NCI-H748 (cell line): ENCODE data around the gene HELB.
"Not testable (repeated sequence)": the region's sequence is repeated elsewhere in the genome, so short reads cannot be mapped to it uniquely, and the experiment has no call there.

Experiments used
- DNase-seq: peaks from one replicate; lab custom pipeline; 2025; ENCODE audit not compliant: unreplicated experiment; lab: John Stamatoyannopoulos, UW

HELB gene

GRCh38 chr12:66302827-66303169 is 505 bp downstream of the HELB start:
- no peak for DNase-seq

GRCh38 chr12:66303316-66303804 is 1.1 kb downstream of the HELB start:
- DNase-seq = not testable (repeated sequence)

GRCh38 chr12:66304296-66304900 is 2.1 kb downstream of the HELB start:
- no peak for DNase-seq

GRCh38 chr12:66309606-66310005 is 7.3 kb downstream of the HELB start:
- no peak for DNase-seq

GRCh38 chr12:66312189-66312588 is 9.9 kb downstream of the HELB start:
- no peak for DNase-seq

- no peak for DNase-seq
Measured at GRCh38 chr12:66314278-66314677, 12.0 kb downstream of the HELB start.

- no peak for DNase-seq
Measured at GRCh38 chr12:66319266-66319954, 17.1 kb downstream of the HELB start.

- DNase-seq = no peak
Measured at GRCh38 chr12:66320996-66321395, 18.7 kb downstream of the HELB start.

GRCh38 chr12:66321435-66321834 is 19.1 kb downstream of the HELB start:
- no peak for DNase-seq

GRCh38 chr12:66323017-66323416 is 20.7 kb downstream of the HELB start:
- no peak for DNase-seq

- no peak for DNase-seq
Measured at GRCh38 chr12:66329941-66330340, 27.6 kb downstream of the HELB start.

- no peak for DNase-seq
Measured at GRCh38 chr12:66331016-66331415, 28.7 kb downstream of the HELB start.

GRCh38 chr12:66331814-66332213 is 29.5 kb downstream of the HELB start:
- DNase-seq = no peak

GRCh38 chr12:66335746-66336145 is 33.5 kb downstream of the HELB start:
- no peak for DNase-seq

GRCh38 chr12:66337381-66338010 is 35.2 kb downstream of the HELB start:
- no peak for DNase-seq

GRCh38 chr12:66340131-66340530 is 37.8 kb downstream of the HELB start:
- DNase-seq = no peak

- DNase-seq = no peak
Measured at GRCh38 chr12:66341126-66341525, 38.8 kb downstream of the HELB start.

- no peak for DNase-seq
Measured at GRCh38 chr12:66345212-66345611, 42.9 kb downstream of the HELB start.

- no peak for DNase-seq
Measured at GRCh38 chr12:66345956-66346355, 43.7 kb downstream of the HELB start.

GRCh38 chr12:66351301-66351700 is 49.0 kb downstream of the HELB start:
- DNase-seq = no peak

GRCh38 chr12:66352197-66352596 is 49.9 kb downstream of the HELB start:
- peak; percentile 33 for DNase-seq

- no peak for DNase-seq
Measured at GRCh38 chr12:66352899-66353298, 50.6 kb downstream of the HELB start.
